ENCODE data around the gene MSANTD3.

- TF ChIP-seq CTCF (conservative IDR thresholded peaks at IDR 0.05; ENCODE audit: low read depth, low read length) (no peak), EZH2 (IDR thresholded peaks at IDR 0.05; ENCODE audit: low read length, unreplicated experiment) (no peak), EZH2phosphoT487 (IDR thresholded peaks at IDR 0.05; ENCODE audit: borderline replicate concordance, low read length) (no peak)
These were observed 47.4 kb downstream of the MSANTD3 start for GRCh38 chr9:100474082-100474923.
